ENCODE data around the gene ZKSCAN1. TPM values are rescaled to one million over a fixed set of nuclear protein-coding genes. Genes with fewer than 3 reads are reported as not detected.

Gene ZKSCAN1
- polyA plus RNA-seq, 3 donors: 10.4 to 24.3 (median 10.7) TPM

GRCh38 chr7:100049441-100050291 is 34.3 kb downstream of the ZKSCAN1 start, which contains the start of gene ZSCAN21:
Gene ZSCAN21, plus strand, starts transcription at chr7:100049774. Its CDS starts 7,233 bp downstream, at chr7:100057007.
- TF ChIP-seq, protein P1, sequence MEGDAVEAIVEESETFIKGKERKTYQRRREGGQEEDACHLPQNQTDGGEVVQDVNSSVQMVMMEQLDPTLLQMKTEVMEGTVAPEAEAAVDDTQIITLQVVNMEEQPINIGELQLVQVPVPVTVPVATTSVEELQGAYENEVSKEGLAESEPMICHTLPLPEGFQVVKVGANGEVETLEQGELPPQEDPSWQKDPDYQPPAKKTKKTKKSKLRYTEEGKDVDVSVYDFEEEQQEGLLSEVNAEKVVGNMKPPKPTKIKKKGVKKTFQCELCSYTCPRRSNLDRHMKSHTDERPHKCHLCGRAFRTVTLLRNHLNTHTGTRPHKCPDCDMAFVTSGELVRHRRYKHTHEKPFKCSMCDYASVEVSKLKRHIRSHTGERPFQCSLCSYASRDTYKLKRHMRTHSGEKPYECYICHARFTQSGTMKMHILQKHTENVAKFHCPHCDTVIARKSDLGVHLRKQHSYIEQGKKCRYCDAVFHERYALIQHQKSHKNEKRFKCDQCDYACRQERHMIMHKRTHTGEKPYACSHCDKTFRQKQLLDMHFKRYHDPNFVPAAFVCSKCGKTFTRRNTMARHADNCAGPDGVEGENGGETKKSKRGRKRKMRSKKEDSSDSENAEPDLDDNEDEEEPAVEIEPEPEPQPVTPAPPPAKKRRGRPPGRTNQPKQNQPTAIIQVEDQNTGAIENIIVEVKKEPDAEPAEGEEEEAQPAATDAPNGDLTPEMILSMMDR (IDR thresholded peaks at IDR 0.05): peak; percentile 25
- peak within 1 kb of the TSS; percentile 88 to 98 (median 95) for H3K27ac Mint-ChIP-seq
- Histone ChIP-seq H3K4me2 (replicated peaks; ENCODE audit: extremely low read depth, low read length, poor library complexity, severe bottlenecking) (peak within 1 kb of the TSS; percentile 93), H2AFZ (ENCODE audit: insufficient read depth, low read depth, low read length, poor library complexity, severe bottlenecking) (peak within 1 kb of the TSS; percentile 98), H4K20me1 (ENCODE audit: insufficient read depth, low read length) (no peaks in the 10 kb centered on the region), H3K4me3 (replicated peaks in 1 of 3; ENCODE audit: low read depth in 2 of 3, low read length in 3 of 3) (peak within 1 kb of the TSS; percentile 83 to 97 (median 87)), H3K9me3 (replicated peaks in 1 of 2; ENCODE audit: control insufficient read depth in 1 of 2, insufficient read depth in 1 of 2, low read length in 2 of 2) (no peaks in the 10 kb centered on the region), H3K4me1 (ENCODE audit: control insufficient read depth in 1 of 2, insufficient read depth in 2 of 2, low read length in 2 of 2) (peaks cover 14 to 18% of the 10 kb centered on the region in 2 donors), H3K27me3 (ENCODE audit: control insufficient read depth in 2 of 2, insufficient read depth in 2 of 2, low read length in 2 of 2) (no peaks in the 10 kb centered on the region), H3K36me3 (replicated peaks in 1 of 2; ENCODE audit: control insufficient read depth in 1 of 2, insufficient read depth in 2 of 2, low read length in 2 of 2) (no peaks in the 10 kb centered on the region), H3K79me2 (ENCODE audit: insufficient read depth, low read length) (peaks cover 12% of the 10 kb centered on the region), H3K27ac (ENCODE audit: low read depth in 1 of 2, low read length in 2 of 2) (peak within 1 kb of the TSS; percentile 88 to 96), H3K9ac (ENCODE audit: insufficient read depth, low read length, poor library complexity, severe bottlenecking) (peak within 1 kb of the TSS; percentile 88)
- H3K36me3 Mint-ChIP-seq: peaks cover 0 to 2% of the 10 kb centered on the region in 2 donors
- WGBS (ENCODE audit: insufficient coverage): under 1% methylated on average over 43 of the region's 47 CpGs
- H3K9me3 Mint-ChIP-seq: no peaks in the 10 kb centered on the region
- peak within 1 kb of the TSS; percentile 86 to 93 for H3K4me3 Mint-ChIP-seq
- H3K27me3 Mint-ChIP-seq (ENCODE audit: low read depth in 3 of 3): peaks cover 2 to 6% (median 2%) of the 10 kb centered on the region in 3 donors
- peak; percentile 81 to 89 (median 84) for DNase-seq
- peaks cover 14% of the 10 kb centered on the region for H3K4me1 Mint-ChIP-seq
- intact Hi-C loops (cut with micrococcal nuclease): loop anchor here (10.0 kb wide), 2 partner anchors 55 to 135 kb away; partner anchors contain the start of gene TRIM4 (in 2 of the 2)

DNA sequence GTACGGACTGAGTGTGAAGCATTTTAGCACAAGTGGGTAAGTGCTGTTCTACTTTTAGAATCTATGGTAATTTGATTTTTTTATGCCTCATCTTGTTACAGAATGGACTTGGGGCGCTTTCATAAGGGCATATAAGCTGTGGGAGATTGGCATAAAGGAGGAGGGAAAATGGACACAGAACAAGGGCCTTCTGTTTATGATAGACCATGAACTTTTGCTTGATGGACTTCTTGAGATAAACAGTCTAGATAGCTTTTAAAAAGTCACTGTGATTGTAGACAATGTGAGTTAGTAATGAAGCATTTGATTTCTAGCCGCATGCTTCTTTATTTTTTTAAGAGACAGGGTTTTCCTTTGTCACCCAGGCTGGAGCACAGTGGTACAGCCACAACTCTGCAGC is 36.2 kb downstream of the ZKSCAN1 start:
- intact Hi-C loops (cut with micrococcal nuclease): loop anchor here (10.0 kb wide), 2 partner anchors 57 to 137 kb away; partner anchors contain the start of gene TRIM4 (in 2 of the 2)
- no peaks in the 10 kb centered on the region for H3K9me3 Mint-ChIP-seq
- H3K4me3 Mint-ChIP-seq: no peak overlapping the region

More for the DNA sequence above, 36.2 kb downstream of the ZKSCAN1 start:
- peaks cover under 1 to 5% (median 2%) of the 10 kb centered on the region in 3 donors for H3K27me3 Mint-ChIP-seq (ENCODE audit: low read depth in 3 of 3)
- no peak overlapping the region for H3K9ac ChIP-seq (ENCODE audit: insufficient read depth, low read length, poor library complexity, severe bottlenecking)
- no peaks in the 10 kb centered on the region for H3K9me3 ChIP-seq (replicated peaks in 1 of 2; ENCODE audit: control insufficient read depth in 1 of 2, insufficient read depth in 1 of 2, low read length in 2 of 2)
- peaks cover 2 to 4% of the 10 kb centered on the region in 2 donors for H3K36me3 Mint-ChIP-seq
- peaks cover 12% of the 10 kb centered on the region for H3K79me2 ChIP-seq (ENCODE audit: insufficient read depth, low read length)
- H2AFZ ChIP-seq (ENCODE audit: insufficient read depth, low read depth, low read length, poor library complexity, severe bottlenecking): no peak overlapping the region
- TF ChIP-seq, protein P1 (IDR thresholded peaks at IDR 0.05): no peak
- H3K27ac Mint-ChIP-seq: peak overlapping the region in 1 of 7 donors; percentile 11
- peaks cover 12 to 14% of the 10 kb centered on the region in 2 donors for H3K4me1 ChIP-seq (ENCODE audit: control insufficient read depth in 1 of 2, insufficient read depth in 2 of 2, low read length in 2 of 2)
- H3K27me3 ChIP-seq (ENCODE audit: control insufficient read depth in 2 of 2, insufficient read depth in 2 of 2, low read length in 2 of 2): no peaks in the 10 kb centered on the region
- H3K4me3 ChIP-seq (replicated peaks in 1 of 3; ENCODE audit: low read depth in 2 of 3, low read length in 3 of 3): no peak overlapping the region
- peaks cover 10% of the 10 kb centered on the region for H3K4me1 Mint-ChIP-seq
- no peak for DNase-seq
- no peaks in the 10 kb centered on the region for H4K20me1 ChIP-seq (ENCODE audit: insufficient read depth, low read length)
- WGBS (ENCODE audit: insufficient coverage): 100% methylated on average over 1 of the region's 3 CpGs
- peaks cover 0 to 4% of the 10 kb centered on the region in 2 donors for H3K36me3 ChIP-seq (replicated peaks in 1 of 2; ENCODE audit: control insufficient read depth in 1 of 2, insufficient read depth in 2 of 2, low read length in 2 of 2)
- no peak overlapping the region for H3K4me2 ChIP-seq (replicated peaks; ENCODE audit: extremely low read depth, low read length, poor library complexity, severe bottlenecking)
- H3K27ac ChIP-seq (ENCODE audit: low read depth in 1 of 2, low read length in 2 of 2): no peak overlapping the region
